Upper lobe of left lung (tissue), 4 donors: ENCODE data around the gene STAT3.
"Not testable (repeated sequence)": the region's sequence is repeated elsewhere in the genome, so short reads cannot be mapped to it uniquely, and the experiment has no call there.

Experiments
- EP300 ChIP-seq, 4 donors: sonication (generic); formaldehyde crosslinking; IDR thresholded peaks; one replicate each; pipeline ENCODE4 v1.5.1; 2017; ENCODE audit warnings: antibody characterized with exemption in 4 of 4, control low read depth in 2 of 4
- POLR2A ChIP-seq, 4 donors: fragments of 450-650 bp; IDR thresholded peaks; one replicate each; pipeline ENCODE4 v1.5.1; 2016 to 2017; ENCODE audit warnings: antibody characterized with exemption in 4 of 4, mild to moderate bottlenecking in 2 of 4
- TF ChIP-seq, protein P1 (sequence below), 6 experiments: fragments of 450-650 bp in 4 of 6; fragments of 200-600 bp in 2 of 6; sonication (generic) in 2 of 6; IDR thresholded peaks; one replicate each; pipeline ENCODE4 v1.5.1; 2016 to 2019; ENCODE audit warnings: antibody characterized with exemption in 6 of 6

DNA sequence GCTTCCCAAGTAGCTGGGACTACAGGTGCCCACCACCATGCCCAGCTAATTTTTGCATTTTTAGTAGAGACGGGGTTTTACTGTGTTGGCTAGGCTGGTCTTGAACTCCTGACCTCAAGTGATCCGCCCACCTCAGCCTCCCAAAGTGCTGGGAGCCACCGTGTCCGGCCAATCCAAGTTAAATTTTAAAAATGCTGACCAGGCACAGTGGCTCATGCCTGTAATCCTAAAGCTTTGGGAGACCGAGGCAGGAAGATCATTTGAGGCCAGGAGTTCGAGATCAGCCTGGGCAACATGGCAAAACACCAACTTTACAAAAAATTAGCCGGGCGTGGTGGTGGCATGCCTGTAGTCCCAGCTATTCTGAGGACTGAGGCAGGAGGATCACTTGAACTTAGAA lies 3.2 kb upstream of the STAT3 start:
- TF ChIP-seq, protein P1, sequence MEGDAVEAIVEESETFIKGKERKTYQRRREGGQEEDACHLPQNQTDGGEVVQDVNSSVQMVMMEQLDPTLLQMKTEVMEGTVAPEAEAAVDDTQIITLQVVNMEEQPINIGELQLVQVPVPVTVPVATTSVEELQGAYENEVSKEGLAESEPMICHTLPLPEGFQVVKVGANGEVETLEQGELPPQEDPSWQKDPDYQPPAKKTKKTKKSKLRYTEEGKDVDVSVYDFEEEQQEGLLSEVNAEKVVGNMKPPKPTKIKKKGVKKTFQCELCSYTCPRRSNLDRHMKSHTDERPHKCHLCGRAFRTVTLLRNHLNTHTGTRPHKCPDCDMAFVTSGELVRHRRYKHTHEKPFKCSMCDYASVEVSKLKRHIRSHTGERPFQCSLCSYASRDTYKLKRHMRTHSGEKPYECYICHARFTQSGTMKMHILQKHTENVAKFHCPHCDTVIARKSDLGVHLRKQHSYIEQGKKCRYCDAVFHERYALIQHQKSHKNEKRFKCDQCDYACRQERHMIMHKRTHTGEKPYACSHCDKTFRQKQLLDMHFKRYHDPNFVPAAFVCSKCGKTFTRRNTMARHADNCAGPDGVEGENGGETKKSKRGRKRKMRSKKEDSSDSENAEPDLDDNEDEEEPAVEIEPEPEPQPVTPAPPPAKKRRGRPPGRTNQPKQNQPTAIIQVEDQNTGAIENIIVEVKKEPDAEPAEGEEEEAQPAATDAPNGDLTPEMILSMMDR (IDR thresholded peaks at IDR 0.05), result not testable (repeated sequence)
- not testable (repeated sequence) for TF ChIP-seq EP300, POLR2A (IDR thresholded peaks at IDR 0.05)
